NCI-H524 treated with DMSO at 0.1 percent for 48 hours (cell line): ENCODE results near the gene CREB5.
"Not testable (repeated sequence)": the region's sequence is repeated elsewhere in the genome, so short reads cannot be mapped to it uniquely, and the experiment has no call there.

Experiments used
- DNase-seq: peaks from one replicate; lab custom pipeline; 2025; lab: John Stamatoyannopoulos, UW

Gene CREB5

GRCh38 chr7:28782362-28782761 is 370.0 kb downstream of the CREB5 start:
- no peak for DNase-seq

- no peak for DNase-seq
Observed at GRCh38 chr7:28784171-28784902, 372.0 kb downstream of the CREB5 start.

- no peak for DNase-seq
Observed at GRCh38 chr7:28785041-28785995, 373.0 kb downstream of the CREB5 start.

GRCh38 chr7:28786156-28786555 is 373.8 kb downstream of the CREB5 start:
- DNase-seq, result not testable (repeated sequence)

GRCh38 chr7:28787106-28787505 is 374.8 kb downstream of the CREB5 start:
- DNase-seq, result no peak

- no peak for DNase-seq
Observed at GRCh38 chr7:28790467-28790866, 378.1 kb downstream of the CREB5 start.

- no peak for DNase-seq
Observed at GRCh38 chr7:28792858-28793257, 380.5 kb downstream of the CREB5 start.

- no peak for DNase-seq
Observed at GRCh38 chr7:28793381-28794085, 381.2 kb downstream of the CREB5 start.

- DNase-seq, result no peak
Observed at GRCh38 chr7:28798274-28798673, 386.0 kb downstream of the CREB5 start.

GRCh38 chr7:28799619-28800018 is 387.3 kb downstream of the CREB5 start:
- DNase-seq, result no peak

- DNase-seq, result no peak
Observed at GRCh38 chr7:28800150-28800549, 387.8 kb downstream of the CREB5 start.

- no peak for DNase-seq
Observed at GRCh38 chr7:28802450-28802849, 390.1 kb downstream of the CREB5 start.

GRCh38 chr7:28804157-28804556 is 391.8 kb downstream of the CREB5 start:
- no peak for DNase-seq

- no peak for DNase-seq
Observed at GRCh38 chr7:28804990-28805389, 392.7 kb downstream of the CREB5 start.

GRCh38 chr7:28806841-28807240 is 394.5 kb downstream of the CREB5 start:
- no peak for DNase-seq

- no peak for DNase-seq
Observed at GRCh38 chr7:28807396-28807994, 395.2 kb downstream of the CREB5 start.

- no peak for DNase-seq
Observed at GRCh38 chr7:28808796-28809533, 396.6 kb downstream of the CREB5 start.

GRCh38 chr7:28811008-28811407 is 398.7 kb downstream of the CREB5 start:
- no peak for DNase-seq

- DNase-seq, result no peak
Observed at GRCh38 chr7:28811701-28812430, 399.5 kb downstream of the CREB5 start.

- DNase-seq, result no peak
Observed at GRCh38 chr7:28812616-28813015, 400.3 kb downstream of the CREB5 start.
